ENCODE data around the gene UCHL5. TPM values are rescaled to one million over a fixed set of nuclear protein-coding genes. Genes with fewer than 3 reads are reported as not detected.

Gene UCHL5
- total and polyA plus RNA-seq, 2 experiments from 2014 or later: 42.5 to 67.1 TPM

DNA sequence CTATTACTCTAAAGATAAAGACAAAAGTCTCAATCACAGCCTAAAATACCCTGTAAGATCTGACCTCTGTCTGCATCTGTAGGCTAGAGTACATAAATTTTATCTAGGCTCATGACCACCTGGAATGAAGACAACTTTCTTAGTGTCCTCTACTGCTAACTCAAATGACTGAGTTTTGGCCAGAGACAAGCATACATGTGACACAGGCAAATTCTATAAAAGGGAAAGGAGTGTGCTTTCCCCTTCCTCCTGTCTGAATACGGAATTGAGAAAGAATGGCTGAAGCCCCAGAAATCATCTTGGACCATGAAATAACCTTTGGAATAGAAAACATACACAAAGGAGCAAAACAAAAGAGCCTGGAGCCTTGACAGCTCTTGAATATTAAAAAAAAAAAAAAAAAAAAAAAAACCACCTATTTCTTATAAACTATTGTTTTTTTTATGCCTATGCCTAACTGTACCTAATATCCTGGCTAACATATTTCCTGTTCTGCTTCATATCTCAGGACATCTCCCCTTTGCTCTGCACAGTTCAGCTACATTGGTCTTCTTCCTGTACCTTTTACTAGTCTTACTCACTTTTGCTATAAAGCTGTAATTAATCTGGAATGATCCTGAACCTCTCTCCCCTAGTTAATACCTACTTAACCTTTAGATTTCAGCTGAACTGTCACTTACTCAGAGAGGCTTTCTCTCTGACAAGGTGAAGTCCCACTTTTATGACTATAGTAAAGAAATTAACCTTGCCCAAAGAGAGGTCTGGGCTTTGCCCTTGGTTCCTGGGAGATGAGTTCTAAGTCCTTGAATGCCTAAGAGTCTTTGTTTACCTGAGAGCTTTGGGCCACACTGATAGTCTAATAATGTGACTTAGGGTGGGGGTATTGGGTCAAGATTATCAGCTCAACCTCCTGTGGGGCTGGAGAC is 16.1 kb downstream of the UCHL5 start:
- no peaks in the 10 kb centered on the region; the same call in 2 of the 3 replicates for H3K9me3 Mint-ChIP-seq
- H3K79me2 ChIP-seq (replicated peaks; ENCODE audit: insufficient read depth): peaks cover 29% of the 10 kb centered on the region
- H3F3A ChIP-seq (replicated peaks; ENCODE audit: low read depth): no peaks in the 10 kb centered on the region

More for the DNA sequence above, 16.1 kb downstream of the UCHL5 start:
- TF ChIP-seq, protein P1, sequence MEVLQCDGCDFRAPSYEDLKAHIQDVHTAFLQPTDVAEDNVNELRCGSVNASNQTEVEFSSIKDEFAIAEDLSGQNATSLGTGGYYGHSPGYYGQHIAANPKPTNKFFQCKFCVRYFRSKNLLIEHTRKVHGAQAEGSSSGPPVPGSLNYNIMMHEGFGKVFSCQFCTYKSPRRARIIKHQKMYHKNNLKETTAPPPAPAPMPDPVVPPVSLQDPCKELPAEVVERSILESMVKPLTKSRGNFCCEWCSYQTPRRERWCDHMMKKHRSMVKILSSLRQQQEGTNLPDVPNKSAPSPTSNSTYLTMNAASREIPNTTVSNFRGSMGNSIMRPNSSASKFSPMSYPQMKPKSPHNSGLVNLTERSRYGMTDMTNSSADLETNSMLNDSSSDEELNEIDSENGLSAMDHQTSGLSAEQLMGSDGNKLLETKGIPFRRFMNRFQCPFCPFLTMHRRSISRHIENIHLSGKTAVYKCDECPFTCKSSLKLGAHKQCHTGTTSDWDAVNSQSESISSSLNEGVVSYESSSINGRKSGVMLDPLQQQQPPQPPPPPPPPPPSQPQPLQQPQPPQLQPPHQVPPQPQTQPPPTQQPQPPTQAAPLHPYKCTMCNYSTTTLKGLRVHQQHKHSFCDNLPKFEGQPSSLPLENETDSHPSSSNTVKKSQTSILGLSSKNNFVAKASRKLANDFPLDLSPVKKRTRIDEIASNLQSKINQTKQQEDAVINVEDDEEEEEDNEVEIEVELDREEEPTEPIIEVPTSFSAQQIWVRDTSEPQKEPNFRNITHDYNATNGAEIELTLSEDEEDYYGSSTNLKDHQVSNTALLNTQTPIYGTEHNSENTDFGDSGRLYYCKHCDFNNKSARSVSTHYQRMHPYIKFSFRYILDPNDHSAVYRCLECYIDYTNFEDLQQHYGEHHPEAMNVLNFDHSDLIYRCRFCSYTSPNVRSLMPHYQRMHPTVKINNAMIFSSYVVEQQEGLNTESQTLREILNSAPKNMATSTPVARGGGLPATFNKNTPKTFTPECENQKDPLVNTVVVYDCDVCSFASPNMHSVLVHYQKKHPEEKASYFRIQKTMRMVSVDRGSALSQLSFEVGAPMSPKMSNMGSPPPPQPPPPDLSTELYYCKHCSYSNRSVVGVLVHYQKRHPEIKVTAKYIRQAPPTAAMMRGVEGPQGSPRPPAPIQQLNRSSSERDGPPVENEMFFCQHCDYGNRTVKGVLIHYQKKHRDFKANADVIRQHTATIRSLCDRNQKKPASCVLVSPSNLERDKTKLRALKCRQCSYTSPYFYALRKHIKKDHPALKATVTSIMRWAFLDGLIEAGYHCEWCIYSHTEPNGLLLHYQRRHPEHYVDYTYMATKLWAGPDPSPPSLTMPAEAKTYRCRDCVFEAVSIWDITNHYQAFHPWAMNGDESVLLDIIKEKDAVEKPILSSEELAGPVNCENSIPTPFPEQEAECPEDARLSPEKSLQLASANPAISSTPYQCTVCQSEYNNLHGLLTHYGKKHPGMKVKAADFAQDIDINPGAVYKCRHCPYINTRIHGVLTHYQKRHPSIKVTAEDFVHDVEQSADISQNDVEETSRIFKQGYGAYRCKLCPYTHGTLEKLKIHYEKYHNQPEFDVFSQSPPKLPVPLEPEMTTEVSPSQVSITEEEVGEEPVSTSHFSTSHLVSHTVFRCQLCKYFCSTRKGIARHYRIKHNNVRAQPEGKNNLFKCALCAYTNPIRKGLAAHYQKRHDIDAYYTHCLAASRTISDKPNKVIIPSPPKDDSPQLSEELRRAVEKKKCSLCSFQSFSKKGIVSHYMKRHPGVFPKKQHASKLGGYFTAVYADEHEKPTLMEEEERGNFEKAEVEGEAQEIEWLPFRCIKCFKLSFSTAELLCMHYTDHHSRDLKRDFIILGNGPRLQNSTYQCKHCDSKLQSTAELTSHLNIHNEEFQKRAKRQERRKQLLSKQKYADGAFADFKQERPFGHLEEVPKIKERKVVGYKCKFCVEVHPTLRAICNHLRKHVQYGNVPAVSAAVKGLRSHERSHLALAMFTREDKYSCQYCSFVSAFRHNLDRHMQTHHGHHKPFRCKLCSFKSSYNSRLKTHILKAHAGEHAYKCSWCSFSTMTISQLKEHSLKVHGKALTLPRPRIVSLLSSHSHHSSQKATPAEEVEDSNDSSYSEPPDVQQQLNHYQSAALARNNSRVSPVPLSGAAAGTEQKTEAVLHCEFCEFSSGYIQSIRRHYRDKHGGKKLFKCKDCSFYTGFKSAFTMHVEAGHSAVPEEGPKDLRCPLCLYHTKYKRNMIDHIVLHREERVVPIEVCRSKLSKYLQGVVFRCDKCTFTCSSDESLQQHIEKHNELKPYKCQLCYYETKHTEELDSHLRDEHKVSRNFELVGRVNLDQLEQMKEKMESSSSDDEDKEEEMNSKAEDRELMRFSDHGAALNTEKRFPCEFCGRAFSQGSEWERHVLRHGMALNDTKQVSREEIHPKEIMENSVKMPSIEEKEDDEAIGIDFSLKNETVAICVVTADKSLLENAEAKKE (CRISPR knock-in tag; IDR thresholded peaks at IDR 0.05): no peak
- TF ChIP-seq POLR2AphosphoS5 (IDR thresholded peaks at IDR 0.05; ENCODE audit: low read depth): no peak
- TF ChIP-seq EZH2phosphoT487 (IDR thresholded peaks at IDR 0.05; ENCODE audit: unreplicated experiment): no peak
- Histone ChIP-seq H3K27me3 (ENCODE audit: insufficient read depth) (no peaks in the 10 kb centered on the region), H3K4me1 (ENCODE audit: insufficient read depth) (peaks cover 6% of the 10 kb centered on the region; the same call in 1 of the 2 replicates), H2AFZ (no peak overlapping the region), H3K9me2 (ENCODE audit: insufficient read depth) (no peaks in the 10 kb centered on the region), H3K4me2 (no peak overlapping the region), H3K4me3 (no peak overlapping the region), H4K20me1 (replicated peaks; ENCODE audit: insufficient read depth) (no peaks in the 10 kb centered on the region; the same call in 1 of the 2 replicates), H3K27ac (ENCODE audit: low read depth) (no peak overlapping the region), H3K36me3 (ENCODE audit: insufficient read depth) (no peaks in the 10 kb centered on the region)
- Mint-ChIP-seq H3K27me3 (ENCODE audit: insufficient read depth, low read depth, poor library complexity) (no peaks in the 10 kb centered on the region), H3K4me3 (no peak overlapping the region), H3K27ac (no peak overlapping the region), H3K36me3 (ENCODE audit: low read depth) (peaks cover 24% of the 10 kb centered on the region; the same call in 2 of the 3 replicates), H3K4me1 (peaks cover 24% of the 10 kb centered on the region)
- DNase-seq (ENCODE audit: low spot score) (no peak), ATAC-seq (no peak)

Data from GM23338 (cell line).